ENCODE measurements around the gene DYRK1B. TPM values are rescaled to one million over a fixed set of nuclear protein-coding genes. Genes with fewer than 3 reads are reported as not detected.

The DYRK1B gene
- total and polyA plus RNA-seq, 2 experiments from 2014 or later, result 6.5 to 8.6 TPM

DNA sequence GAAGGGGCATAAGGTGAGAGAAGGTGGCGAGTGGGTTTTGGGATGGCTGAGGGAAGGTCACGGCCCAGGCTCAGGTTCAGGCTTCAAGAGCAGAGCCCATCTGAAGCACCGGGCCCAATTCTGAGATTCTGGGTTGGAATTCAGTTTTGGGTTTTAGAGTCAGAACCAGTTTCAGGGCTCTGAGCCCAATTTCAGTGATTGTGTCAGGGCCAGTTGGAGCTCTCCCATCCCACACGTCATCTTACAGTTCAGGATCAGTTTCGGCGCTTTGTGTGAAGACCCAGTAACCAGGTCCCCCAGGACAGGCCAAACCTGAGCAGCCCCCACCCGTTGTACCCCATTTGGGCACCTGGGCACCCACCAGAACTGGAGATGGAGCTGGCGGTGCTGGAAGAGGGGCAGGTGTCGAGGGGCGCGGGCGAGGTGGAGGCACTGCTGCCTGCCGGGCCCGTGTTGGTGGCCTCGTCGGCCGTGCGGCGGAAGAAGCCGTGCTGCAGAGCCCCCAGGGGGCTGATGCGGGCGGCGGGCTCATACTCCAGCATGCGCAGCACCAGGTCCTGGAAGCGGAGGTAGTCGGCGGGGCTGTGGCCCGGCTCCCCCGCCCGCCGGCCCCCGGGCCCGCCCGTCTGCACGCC is 7.5 kb downstream of the DYRK1B start:
- Histone ChIP-seq H3K36me3 (ENCODE audit: insufficient read depth) (no peaks in the 10 kb centered on the region; the same call in 1 of the 2 replicates), H3K4me1 (ENCODE audit: insufficient read depth) (peaks cover 4% of the 10 kb centered on the region), H3K4me2 (no peak overlapping the region), H3K9me2 (ENCODE audit: insufficient read depth) (no peaks in the 10 kb centered on the region), H3K4me3 (no peak overlapping the region), H3K79me2 (replicated peaks; ENCODE audit: insufficient read depth) (no peaks in the 10 kb centered on the region; the same call in 1 of the 2 replicates), H3K27me3 (ENCODE audit: insufficient read depth) (no peaks in the 10 kb centered on the region), H3K27ac (ENCODE audit: low read depth) (no peak overlapping the region), H4K20me1 (replicated peaks; ENCODE audit: insufficient read depth) (peaks cover 3% of the 10 kb centered on the region; the same call in 1 of the 2 replicates), H3F3A (replicated peaks; ENCODE audit: low read depth) (no peaks in the 10 kb centered on the region), H2AFZ (no peak overlapping the region)
- Mint-ChIP-seq H3K4me1 (peaks cover 3% of the 10 kb centered on the region), H3K9me3 (no peaks in the 10 kb centered on the region), H3K27ac (no peak overlapping the region), H3K36me3 (ENCODE audit: low read depth) (peaks cover 38% of the 10 kb centered on the region), H3K27me3 (ENCODE audit: insufficient read depth, low read depth, poor library complexity) (peaks cover 6% of the 10 kb centered on the region), H3K4me3 (no peak overlapping the region; the same call in 2 of the 3 replicates)
- DNase-seq (ENCODE audit: low spot score) (no peak), ATAC-seq (no peak)
- TF ChIP-seq POLR2AphosphoS5 (IDR thresholded peaks at IDR 0.05; ENCODE audit: low read depth), result no peak
- TF ChIP-seq, protein P1, sequence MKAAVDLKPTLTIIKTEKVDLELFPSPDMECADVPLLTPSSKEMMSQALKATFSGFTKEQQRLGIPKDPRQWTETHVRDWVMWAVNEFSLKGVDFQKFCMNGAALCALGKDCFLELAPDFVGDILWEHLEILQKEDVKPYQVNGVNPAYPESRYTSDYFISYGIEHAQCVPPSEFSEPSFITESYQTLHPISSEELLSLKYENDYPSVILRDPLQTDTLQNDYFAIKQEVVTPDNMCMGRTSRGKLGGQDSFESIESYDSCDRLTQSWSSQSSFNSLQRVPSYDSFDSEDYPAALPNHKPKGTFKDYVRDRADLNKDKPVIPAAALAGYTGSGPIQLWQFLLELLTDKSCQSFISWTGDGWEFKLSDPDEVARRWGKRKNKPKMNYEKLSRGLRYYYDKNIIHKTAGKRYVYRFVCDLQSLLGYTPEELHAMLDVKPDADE (IDR thresholded peaks at IDR 0.05), result no peak
- TF ChIP-seq EZH2 (IDR thresholded peaks at IDR 0.05; ENCODE audit: low read depth, unreplicated experiment), result no peak
- TF ChIP-seq ZNF331 (CRISPR knock-in tag; IDR thresholded peaks at IDR 0.05; ENCODE audit: low read depth), result no peak
- TF ChIP-seq, protein P2, sequence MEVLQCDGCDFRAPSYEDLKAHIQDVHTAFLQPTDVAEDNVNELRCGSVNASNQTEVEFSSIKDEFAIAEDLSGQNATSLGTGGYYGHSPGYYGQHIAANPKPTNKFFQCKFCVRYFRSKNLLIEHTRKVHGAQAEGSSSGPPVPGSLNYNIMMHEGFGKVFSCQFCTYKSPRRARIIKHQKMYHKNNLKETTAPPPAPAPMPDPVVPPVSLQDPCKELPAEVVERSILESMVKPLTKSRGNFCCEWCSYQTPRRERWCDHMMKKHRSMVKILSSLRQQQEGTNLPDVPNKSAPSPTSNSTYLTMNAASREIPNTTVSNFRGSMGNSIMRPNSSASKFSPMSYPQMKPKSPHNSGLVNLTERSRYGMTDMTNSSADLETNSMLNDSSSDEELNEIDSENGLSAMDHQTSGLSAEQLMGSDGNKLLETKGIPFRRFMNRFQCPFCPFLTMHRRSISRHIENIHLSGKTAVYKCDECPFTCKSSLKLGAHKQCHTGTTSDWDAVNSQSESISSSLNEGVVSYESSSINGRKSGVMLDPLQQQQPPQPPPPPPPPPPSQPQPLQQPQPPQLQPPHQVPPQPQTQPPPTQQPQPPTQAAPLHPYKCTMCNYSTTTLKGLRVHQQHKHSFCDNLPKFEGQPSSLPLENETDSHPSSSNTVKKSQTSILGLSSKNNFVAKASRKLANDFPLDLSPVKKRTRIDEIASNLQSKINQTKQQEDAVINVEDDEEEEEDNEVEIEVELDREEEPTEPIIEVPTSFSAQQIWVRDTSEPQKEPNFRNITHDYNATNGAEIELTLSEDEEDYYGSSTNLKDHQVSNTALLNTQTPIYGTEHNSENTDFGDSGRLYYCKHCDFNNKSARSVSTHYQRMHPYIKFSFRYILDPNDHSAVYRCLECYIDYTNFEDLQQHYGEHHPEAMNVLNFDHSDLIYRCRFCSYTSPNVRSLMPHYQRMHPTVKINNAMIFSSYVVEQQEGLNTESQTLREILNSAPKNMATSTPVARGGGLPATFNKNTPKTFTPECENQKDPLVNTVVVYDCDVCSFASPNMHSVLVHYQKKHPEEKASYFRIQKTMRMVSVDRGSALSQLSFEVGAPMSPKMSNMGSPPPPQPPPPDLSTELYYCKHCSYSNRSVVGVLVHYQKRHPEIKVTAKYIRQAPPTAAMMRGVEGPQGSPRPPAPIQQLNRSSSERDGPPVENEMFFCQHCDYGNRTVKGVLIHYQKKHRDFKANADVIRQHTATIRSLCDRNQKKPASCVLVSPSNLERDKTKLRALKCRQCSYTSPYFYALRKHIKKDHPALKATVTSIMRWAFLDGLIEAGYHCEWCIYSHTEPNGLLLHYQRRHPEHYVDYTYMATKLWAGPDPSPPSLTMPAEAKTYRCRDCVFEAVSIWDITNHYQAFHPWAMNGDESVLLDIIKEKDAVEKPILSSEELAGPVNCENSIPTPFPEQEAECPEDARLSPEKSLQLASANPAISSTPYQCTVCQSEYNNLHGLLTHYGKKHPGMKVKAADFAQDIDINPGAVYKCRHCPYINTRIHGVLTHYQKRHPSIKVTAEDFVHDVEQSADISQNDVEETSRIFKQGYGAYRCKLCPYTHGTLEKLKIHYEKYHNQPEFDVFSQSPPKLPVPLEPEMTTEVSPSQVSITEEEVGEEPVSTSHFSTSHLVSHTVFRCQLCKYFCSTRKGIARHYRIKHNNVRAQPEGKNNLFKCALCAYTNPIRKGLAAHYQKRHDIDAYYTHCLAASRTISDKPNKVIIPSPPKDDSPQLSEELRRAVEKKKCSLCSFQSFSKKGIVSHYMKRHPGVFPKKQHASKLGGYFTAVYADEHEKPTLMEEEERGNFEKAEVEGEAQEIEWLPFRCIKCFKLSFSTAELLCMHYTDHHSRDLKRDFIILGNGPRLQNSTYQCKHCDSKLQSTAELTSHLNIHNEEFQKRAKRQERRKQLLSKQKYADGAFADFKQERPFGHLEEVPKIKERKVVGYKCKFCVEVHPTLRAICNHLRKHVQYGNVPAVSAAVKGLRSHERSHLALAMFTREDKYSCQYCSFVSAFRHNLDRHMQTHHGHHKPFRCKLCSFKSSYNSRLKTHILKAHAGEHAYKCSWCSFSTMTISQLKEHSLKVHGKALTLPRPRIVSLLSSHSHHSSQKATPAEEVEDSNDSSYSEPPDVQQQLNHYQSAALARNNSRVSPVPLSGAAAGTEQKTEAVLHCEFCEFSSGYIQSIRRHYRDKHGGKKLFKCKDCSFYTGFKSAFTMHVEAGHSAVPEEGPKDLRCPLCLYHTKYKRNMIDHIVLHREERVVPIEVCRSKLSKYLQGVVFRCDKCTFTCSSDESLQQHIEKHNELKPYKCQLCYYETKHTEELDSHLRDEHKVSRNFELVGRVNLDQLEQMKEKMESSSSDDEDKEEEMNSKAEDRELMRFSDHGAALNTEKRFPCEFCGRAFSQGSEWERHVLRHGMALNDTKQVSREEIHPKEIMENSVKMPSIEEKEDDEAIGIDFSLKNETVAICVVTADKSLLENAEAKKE (CRISPR knock-in tag; IDR thresholded peaks at IDR 0.05), result no peak
- TF ChIP-seq EZH2phosphoT487 (IDR thresholded peaks at IDR 0.05; ENCODE audit: unreplicated experiment), result no peak
- TF ChIP-seq, protein P3, sequence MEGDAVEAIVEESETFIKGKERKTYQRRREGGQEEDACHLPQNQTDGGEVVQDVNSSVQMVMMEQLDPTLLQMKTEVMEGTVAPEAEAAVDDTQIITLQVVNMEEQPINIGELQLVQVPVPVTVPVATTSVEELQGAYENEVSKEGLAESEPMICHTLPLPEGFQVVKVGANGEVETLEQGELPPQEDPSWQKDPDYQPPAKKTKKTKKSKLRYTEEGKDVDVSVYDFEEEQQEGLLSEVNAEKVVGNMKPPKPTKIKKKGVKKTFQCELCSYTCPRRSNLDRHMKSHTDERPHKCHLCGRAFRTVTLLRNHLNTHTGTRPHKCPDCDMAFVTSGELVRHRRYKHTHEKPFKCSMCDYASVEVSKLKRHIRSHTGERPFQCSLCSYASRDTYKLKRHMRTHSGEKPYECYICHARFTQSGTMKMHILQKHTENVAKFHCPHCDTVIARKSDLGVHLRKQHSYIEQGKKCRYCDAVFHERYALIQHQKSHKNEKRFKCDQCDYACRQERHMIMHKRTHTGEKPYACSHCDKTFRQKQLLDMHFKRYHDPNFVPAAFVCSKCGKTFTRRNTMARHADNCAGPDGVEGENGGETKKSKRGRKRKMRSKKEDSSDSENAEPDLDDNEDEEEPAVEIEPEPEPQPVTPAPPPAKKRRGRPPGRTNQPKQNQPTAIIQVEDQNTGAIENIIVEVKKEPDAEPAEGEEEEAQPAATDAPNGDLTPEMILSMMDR (conservative IDR thresholded peaks at IDR 0.05; ENCODE audit: low read depth in 2 of 2), result no peak
- TF ChIP-seq, protein P4, sequence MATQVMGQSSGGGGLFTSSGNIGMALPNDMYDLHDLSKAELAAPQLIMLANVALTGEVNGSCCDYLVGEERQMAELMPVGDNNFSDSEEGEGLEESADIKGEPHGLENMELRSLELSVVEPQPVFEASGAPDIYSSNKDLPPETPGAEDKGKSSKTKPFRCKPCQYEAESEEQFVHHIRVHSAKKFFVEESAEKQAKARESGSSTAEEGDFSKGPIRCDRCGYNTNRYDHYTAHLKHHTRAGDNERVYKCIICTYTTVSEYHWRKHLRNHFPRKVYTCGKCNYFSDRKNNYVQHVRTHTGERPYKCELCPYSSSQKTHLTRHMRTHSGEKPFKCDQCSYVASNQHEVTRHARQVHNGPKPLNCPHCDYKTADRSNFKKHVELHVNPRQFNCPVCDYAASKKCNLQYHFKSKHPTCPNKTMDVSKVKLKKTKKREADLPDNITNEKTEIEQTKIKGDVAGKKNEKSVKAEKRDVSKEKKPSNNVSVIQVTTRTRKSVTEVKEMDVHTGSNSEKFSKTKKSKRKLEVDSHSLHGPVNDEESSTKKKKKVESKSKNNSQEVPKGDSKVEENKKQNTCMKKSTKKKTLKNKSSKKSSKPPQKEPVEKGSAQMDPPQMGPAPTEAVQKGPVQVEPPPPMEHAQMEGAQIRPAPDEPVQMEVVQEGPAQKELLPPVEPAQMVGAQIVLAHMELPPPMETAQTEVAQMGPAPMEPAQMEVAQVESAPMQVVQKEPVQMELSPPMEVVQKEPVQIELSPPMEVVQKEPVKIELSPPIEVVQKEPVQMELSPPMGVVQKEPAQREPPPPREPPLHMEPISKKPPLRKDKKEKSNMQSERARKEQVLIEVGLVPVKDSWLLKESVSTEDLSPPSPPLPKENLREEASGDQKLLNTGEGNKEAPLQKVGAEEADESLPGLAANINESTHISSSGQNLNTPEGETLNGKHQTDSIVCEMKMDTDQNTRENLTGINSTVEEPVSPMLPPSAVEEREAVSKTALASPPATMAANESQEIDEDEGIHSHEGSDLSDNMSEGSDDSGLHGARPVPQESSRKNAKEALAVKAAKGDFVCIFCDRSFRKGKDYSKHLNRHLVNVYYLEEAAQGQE (IDR thresholded peaks at IDR 0.05; ENCODE audit: unreplicated experiment), result no peak
- no peak for TF ChIP-seq STAT1 (IDR thresholded peaks at IDR 0.05; ENCODE audit: unreplicated experiment)
- no peak for TF ChIP-seq NANOG (IDR thresholded peaks at IDR 0.05; ENCODE audit: borderline replicate concordance)
- no peak for TF ChIP-seq JUNB (IDR thresholded peaks at IDR 0.05; ENCODE audit: unreplicated experiment)
- no peak for TF ChIP-seq CREB1 (CRISPR knock-in tag; IDR thresholded peaks at IDR 0.05; ENCODE audit: low read depth)
- no peak for TF ChIP-seq ZNF114 (CRISPR knock-in tag; IDR thresholded peaks at IDR 0.05)

Measured in GM23338 (cell line).